ENCODE data around the gene ALMS1.

- TF ChIP-seq CTCF (IDR thresholded peaks at IDR 0.05) (no peak), POLR2A (IDR thresholded peaks at IDR 0.05) (no peak), EP300 (IDR thresholded peaks at IDR 0.05) (no peak)
Observed at GRCh38 chr2:73448856-73449255, 63.2 kb downstream of the ALMS1 start.
